ENCODE measurements around the gene NEK5.

NEK5 gene

DNA sequence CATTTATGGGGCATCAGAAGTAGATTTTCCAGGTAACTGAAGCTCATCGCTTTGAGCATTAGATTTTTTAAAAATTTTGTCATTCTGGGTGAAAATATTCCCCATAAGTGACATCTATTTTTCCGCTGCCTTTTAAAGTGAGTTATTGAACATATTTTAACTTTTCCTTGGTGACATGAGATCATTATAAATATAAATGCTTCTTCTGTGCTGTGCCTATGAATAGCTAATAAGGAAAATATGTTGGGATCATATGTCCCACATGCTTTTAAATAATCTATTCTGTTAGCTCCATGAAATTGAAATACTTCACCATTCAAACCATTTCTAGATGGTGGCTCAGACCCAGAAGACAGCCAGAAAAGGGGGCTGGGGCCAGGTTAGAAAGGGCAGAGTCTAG is 131.7 kb downstream of the NEK5 start:
- Histone ChIP-seq H3K27ac (ENCODE audit: low read length) (no peak overlapping the region), H3K9me3 (ENCODE audit: insufficient read depth, low read length, severe bottlenecking) (no peaks in the 10 kb centered on the region), H3K4me3 (ENCODE audit: low read depth in 1 of 2, low read length in 2 of 2) (no peak overlapping the region), H3K9ac (ENCODE audit: low read depth, low read length) (no peak overlapping the region), H3K4me1 (ENCODE audit: insufficient read depth, low read length) (no peaks in the 10 kb centered on the region), H3K27me3 (ENCODE audit: insufficient read depth, low read length, poor library complexity) (peaks cover 18% of the 10 kb centered on the region), H3K79me2 (ENCODE audit: insufficient read depth, low read length) (no peaks in the 10 kb centered on the region), H3K36me3 (ENCODE audit: insufficient read depth, low read length) (no peaks in the 10 kb centered on the region), H3K4me2 (ENCODE audit: insufficient read depth, low read length) (no peak overlapping the region), H4K20me1 (ENCODE audit: insufficient read depth, low read length) (no peaks in the 10 kb centered on the region), H2AFZ (ENCODE audit: low read depth, low read length) (no peak overlapping the region)
- ATAC-seq (ENCODE audit: insufficient read depth, low read depth): no peak
- no peak for DNase-seq
- TF ChIP-seq EZH2 (IDR thresholded peaks at IDR 0.05; ENCODE audit: borderline replicate concordance, low read depth, low read length, severe bottlenecking): no peak

- no peak overlapping the region for H3K4me3 ChIP-seq (ENCODE audit: low read depth in 1 of 2, low read length in 2 of 2)
- H3K36me3 ChIP-seq (ENCODE audit: insufficient read depth, low read length): no peaks in the 10 kb centered on the region
- H3K4me1 ChIP-seq (ENCODE audit: insufficient read depth, low read length): no peaks in the 10 kb centered on the region
- H2AFZ ChIP-seq (ENCODE audit: low read depth, low read length): no peak overlapping the region
- H3K27me3 ChIP-seq (ENCODE audit: insufficient read depth, low read length, poor library complexity): peaks cover 18% of the 10 kb centered on the region
- H3K9me3 ChIP-seq (ENCODE audit: insufficient read depth, low read length, severe bottlenecking): no peaks in the 10 kb centered on the region
- DNase-seq (no peak), ATAC-seq (ENCODE audit: insufficient read depth, low read depth) (no peak)
- no peaks in the 10 kb centered on the region for H3K79me2 ChIP-seq (ENCODE audit: insufficient read depth, low read length)
- H3K9ac ChIP-seq (ENCODE audit: low read depth, low read length): no peak overlapping the region
- H3K27ac ChIP-seq (ENCODE audit: low read length): no peak overlapping the region
- H3K4me2 ChIP-seq (ENCODE audit: insufficient read depth, low read length): no peak overlapping the region
- TF ChIP-seq CTCF (IDR thresholded peaks at IDR 0.05; ENCODE audit: borderline replicate concordance, extremely low read depth, low read length, poor library complexity, severe bottlenecking): no peak
- TF ChIP-seq EZH2 (IDR thresholded peaks at IDR 0.05; ENCODE audit: borderline replicate concordance, low read depth, low read length, severe bottlenecking): no peak
- no peaks in the 10 kb centered on the region for H4K20me1 ChIP-seq (ENCODE audit: insufficient read depth, low read length)
Measured at GRCh38 chr13:51996641-51997040, 132.2 kb downstream of the NEK5 start.

- no peaks in the 10 kb centered on the region for H3K4me1 ChIP-seq (ENCODE audit: insufficient read depth, low read length)
- no peak overlapping the region for H3K4me3 ChIP-seq (ENCODE audit: low read depth in 1 of 2, low read length in 2 of 2)
- no peak overlapping the region for H3K4me2 ChIP-seq (ENCODE audit: insufficient read depth, low read length)
- no peaks in the 10 kb centered on the region for H3K79me2 ChIP-seq (ENCODE audit: insufficient read depth, low read length)
- DNase-seq (no peak), ATAC-seq (ENCODE audit: insufficient read depth, low read depth) (no peak; the same call in 2 of the 3 replicates)
- no peak overlapping the region for H3K9ac ChIP-seq (ENCODE audit: low read depth, low read length)
- H2AFZ ChIP-seq (ENCODE audit: low read depth, low read length): no peak overlapping the region
- H3K27ac ChIP-seq (ENCODE audit: low read length): no peak overlapping the region
- no peaks in the 10 kb centered on the region for H3K9me3 ChIP-seq (ENCODE audit: insufficient read depth, low read length, severe bottlenecking)
- no peaks in the 10 kb centered on the region for H3K36me3 ChIP-seq (ENCODE audit: insufficient read depth, low read length)
- TF ChIP-seq EZH2 (IDR thresholded peaks at IDR 0.05; ENCODE audit: borderline replicate concordance, low read depth, low read length, severe bottlenecking): no peak
- no peak for TF ChIP-seq CTCF (IDR thresholded peaks at IDR 0.05; ENCODE audit: borderline replicate concordance, extremely low read depth, low read length, poor library complexity, severe bottlenecking)
- H3K27me3 ChIP-seq (ENCODE audit: insufficient read depth, low read length, poor library complexity): peaks cover 18% of the 10 kb centered on the region
- H4K20me1 ChIP-seq (ENCODE audit: insufficient read depth, low read length): no peaks in the 10 kb centered on the region
Measured at GRCh38 chr13:51995677-51996551, 133.0 kb downstream of the NEK5 start.

GRCh38 chr13:51993713-51994112 is 135.2 kb downstream of the NEK5 start:
- Histone ChIP-seq H3K4me2 (ENCODE audit: insufficient read depth, low read length) (no peak overlapping the region), H3K27ac (ENCODE audit: low read length) (no peak overlapping the region)
- ATAC-seq (ENCODE audit: insufficient read depth, low read depth): no peak

More at GRCh38 chr13:51993713-51994112, 135.2 kb downstream of the NEK5 start:
- Histone ChIP-seq H2AFZ (ENCODE audit: low read depth, low read length) (no peak overlapping the region), H3K4me3 (ENCODE audit: low read depth in 1 of 2, low read length in 2 of 2) (no peak overlapping the region), H3K9ac (ENCODE audit: low read depth, low read length) (no peak overlapping the region), H3K27me3 (ENCODE audit: insufficient read depth, low read length, poor library complexity) (peaks cover 13% of the 10 kb centered on the region), H3K36me3 (ENCODE audit: insufficient read depth, low read length) (no peaks in the 10 kb centered on the region), H4K20me1 (ENCODE audit: insufficient read depth, low read length) (no peaks in the 10 kb centered on the region), H3K4me1 (ENCODE audit: insufficient read depth, low read length) (no peaks in the 10 kb centered on the region), H3K79me2 (ENCODE audit: insufficient read depth, low read length) (no peaks in the 10 kb centered on the region), H3K9me3 (ENCODE audit: insufficient read depth, low read length, severe bottlenecking) (no peaks in the 10 kb centered on the region)
- TF ChIP-seq CTCF (IDR thresholded peaks at IDR 0.05; ENCODE audit: borderline replicate concordance, extremely low read depth, low read length, poor library complexity, severe bottlenecking) (no peak), EZH2 (IDR thresholded peaks at IDR 0.05; ENCODE audit: borderline replicate concordance, low read depth, low read length, severe bottlenecking) (no peak)
- no peak for DNase-seq
